RWPE2 (cell line): ENCODE results near the gene PEX12.

Experiments
- ATAC-seq: fragments of 200-7000 bp; cut with Tn5 transposase; 3 replicates; pipeline ENCODE4 v1.9.1; 2021; ENCODE audit warnings: low read depth
- DNase-seq: peaks from one replicate; pipeline ENCODE4 v3.0.0-alpha.2; 2020; ENCODE audit warnings: low spot score
- H3K27ac ChIP-seq: fragments of 450-650 bp; 2 replicates; pipeline ENCODE4 v1.5.1; 2017; ENCODE audit warnings: mild to moderate bottlenecking; ENCODE audit not compliant: poor library complexity, severe bottlenecking
- H3K27me3 ChIP-seq: fragments of 250-450 bp; sonication (Bioruptor Pico); 2 replicates; pipeline ENCODE4 v1.5.1; 2021; ENCODE audit warnings: mild to moderate bottlenecking, moderate library complexity; ENCODE audit not compliant: insufficient read depth, poor library complexity, severe bottlenecking
- H3K36me3 ChIP-seq: fragments of 250-450 bp; sonication (Bioruptor Pico); 2 replicates; pipeline ENCODE4 v1.5.1; 2020; ENCODE audit warnings: low read depth, mild to moderate bottlenecking, moderate library complexity
- H3K4me1 ChIP-seq: fragments of 250-450 bp; sonication (Bioruptor Pico); 2 replicates; pipeline ENCODE4 v1.5.1; 2021; ENCODE audit warnings: mild to moderate bottlenecking, moderate library complexity; ENCODE audit not compliant: insufficient read depth, poor library complexity, severe bottlenecking
- H3K4me3 ChIP-seq: fragments of 250-450 bp; sonication (Bioruptor Pico); 2 replicates; pipeline ENCODE4 v1.5.1; 2021; ENCODE audit warnings: mild to moderate bottlenecking, moderate library complexity; ENCODE audit not compliant: severe bottlenecking
- H3K9me3 ChIP-seq: fragments of 250-450 bp; sonication (Bioruptor Pico); 2 replicates; pipeline ENCODE4 v1.5.1; 2021; ENCODE audit warnings: mild to moderate bottlenecking, moderate library complexity; ENCODE audit not compliant: severe bottlenecking
- TF ChIP-seq, protein P1 (sequence below): fragments of 450-650 bp; IDR thresholded peaks from one replicate; pipeline ENCODE4 v1.5.1; 2017; ENCODE audit warnings: mild to moderate bottlenecking, moderate library complexity; ENCODE audit not compliant: poor library complexity, severe bottlenecking

PEX12 gene

DNA sequence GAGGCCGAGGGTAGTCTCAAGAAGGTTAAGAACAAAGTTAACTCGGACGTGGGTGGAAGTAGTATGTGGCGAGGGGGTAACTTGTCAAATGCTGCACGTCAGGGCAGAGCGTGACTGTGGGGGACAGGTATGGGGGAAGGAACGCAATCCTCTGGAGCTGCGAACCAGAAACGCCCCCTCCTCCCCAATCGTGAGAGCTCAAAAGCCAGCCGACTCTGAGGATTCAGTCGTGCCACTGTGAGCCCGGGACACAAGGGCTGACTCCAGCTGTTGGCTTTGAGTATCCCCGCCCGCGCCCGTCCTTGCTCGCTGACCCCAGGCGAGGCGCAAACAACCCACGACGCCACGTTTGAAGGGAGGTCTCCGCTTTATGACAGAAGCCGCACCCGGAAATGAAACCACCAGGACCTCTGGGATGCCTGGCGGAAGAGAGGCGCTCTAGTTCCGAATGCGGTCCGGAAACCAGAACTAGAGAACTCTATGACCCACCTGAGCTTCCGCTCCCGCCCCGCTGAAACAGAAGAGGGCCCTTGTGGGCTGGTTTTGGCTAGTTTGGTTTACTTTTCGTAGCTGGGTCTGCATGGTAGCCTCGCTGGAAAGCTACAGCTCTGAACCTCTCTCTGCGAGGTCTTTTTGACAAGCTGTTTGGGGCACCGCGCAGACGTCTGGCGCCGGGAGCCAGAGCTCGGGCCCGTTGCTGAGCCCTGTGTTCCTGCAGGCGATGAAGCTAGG lies at the start of gene PEX12:
Gene PEX12 (minus strand): TSS at position 375 of the 732 bp plus-strand sequence. CDS start 550 bp downstream, outside the sequence.
- H3K27ac ChIP-seq, result peak within 1 kb of the TSS; percentile 55
- no peaks in the 10 kb centered on the region for H3K27me3 ChIP-seq
- DNase-seq (peak; percentile 79), ATAC-seq (peak; percentile 96)
- no peaks in the 10 kb centered on the region for H3K4me1 ChIP-seq
- H3K36me3 ChIP-seq, result peaks cover 27% of the 10 kb centered on the region
- TF ChIP-seq, protein P1, sequence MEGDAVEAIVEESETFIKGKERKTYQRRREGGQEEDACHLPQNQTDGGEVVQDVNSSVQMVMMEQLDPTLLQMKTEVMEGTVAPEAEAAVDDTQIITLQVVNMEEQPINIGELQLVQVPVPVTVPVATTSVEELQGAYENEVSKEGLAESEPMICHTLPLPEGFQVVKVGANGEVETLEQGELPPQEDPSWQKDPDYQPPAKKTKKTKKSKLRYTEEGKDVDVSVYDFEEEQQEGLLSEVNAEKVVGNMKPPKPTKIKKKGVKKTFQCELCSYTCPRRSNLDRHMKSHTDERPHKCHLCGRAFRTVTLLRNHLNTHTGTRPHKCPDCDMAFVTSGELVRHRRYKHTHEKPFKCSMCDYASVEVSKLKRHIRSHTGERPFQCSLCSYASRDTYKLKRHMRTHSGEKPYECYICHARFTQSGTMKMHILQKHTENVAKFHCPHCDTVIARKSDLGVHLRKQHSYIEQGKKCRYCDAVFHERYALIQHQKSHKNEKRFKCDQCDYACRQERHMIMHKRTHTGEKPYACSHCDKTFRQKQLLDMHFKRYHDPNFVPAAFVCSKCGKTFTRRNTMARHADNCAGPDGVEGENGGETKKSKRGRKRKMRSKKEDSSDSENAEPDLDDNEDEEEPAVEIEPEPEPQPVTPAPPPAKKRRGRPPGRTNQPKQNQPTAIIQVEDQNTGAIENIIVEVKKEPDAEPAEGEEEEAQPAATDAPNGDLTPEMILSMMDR, result no peak
- H3K9me3 ChIP-seq, result no peaks in the 10 kb centered on the region
- peak within 1 kb of the TSS; percentile 67 for H3K4me3 ChIP-seq

DNA sequence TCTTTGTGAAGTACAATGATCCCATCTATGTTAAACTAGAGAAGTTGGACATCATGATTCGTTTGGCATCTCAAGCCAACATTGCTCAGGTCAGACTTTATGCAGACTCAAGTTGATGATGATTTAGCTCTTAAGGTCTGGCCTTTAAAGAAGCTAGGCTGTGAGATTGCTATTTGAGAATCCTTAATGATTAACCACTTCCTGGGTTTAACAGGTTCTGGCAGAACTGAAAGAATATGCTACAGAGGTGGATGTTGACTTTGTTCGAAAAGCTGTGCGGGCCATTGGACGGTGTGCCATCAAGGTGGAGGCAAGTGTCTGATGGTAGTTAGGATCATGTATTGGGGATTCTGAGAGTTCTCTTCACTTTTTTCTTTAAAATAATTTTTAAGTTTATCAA lies 49.0 kb upstream of the PEX12 start:
- DNase-seq, result no peak
- Histone ChIP-seq H3K9me3 (peaks cover 4% of the 10 kb centered on the region), H3K36me3 (peaks cover 98% of the 10 kb centered on the region), H3K4me1 (peaks cover 13% of the 10 kb centered on the region), H3K27ac (no peak overlapping the region), H3K27me3 (no peaks in the 10 kb centered on the region), H3K4me3 (no peak overlapping the region)
- TF ChIP-seq, protein P1, result no peak
- ATAC-seq, result no peak

DNA sequence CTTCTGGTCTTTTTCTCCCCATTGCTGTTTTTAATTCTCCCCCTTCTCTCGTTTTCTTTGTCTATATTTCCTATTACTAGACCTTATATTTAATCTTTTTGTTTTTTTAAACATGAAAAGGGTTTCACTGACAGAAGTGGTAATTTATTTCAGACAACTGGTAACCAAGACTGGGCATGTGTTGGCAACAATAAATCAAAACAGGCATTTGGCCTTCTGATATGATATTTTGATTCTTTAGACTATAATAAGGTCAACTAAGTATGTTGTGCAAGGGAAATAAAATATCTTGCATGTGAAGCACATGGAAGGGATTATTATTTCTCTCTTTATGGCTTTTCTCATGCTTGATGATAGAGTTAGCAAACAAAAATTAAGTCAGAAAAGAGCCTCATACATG lies 43.4 kb upstream of the PEX12 start:
- Histone ChIP-seq H3K4me1 (no peaks in the 10 kb centered on the region), H3K4me3 (no peak overlapping the region), H3K27ac (no peak overlapping the region), H3K27me3 (no peaks in the 10 kb centered on the region), H3K9me3 (no peaks in the 10 kb centered on the region), H3K36me3 (peaks cover 89% of the 10 kb centered on the region)
- no peak for ATAC-seq
- TF ChIP-seq, protein P1, result no peak
- DNase-seq, result no peak

DNA sequence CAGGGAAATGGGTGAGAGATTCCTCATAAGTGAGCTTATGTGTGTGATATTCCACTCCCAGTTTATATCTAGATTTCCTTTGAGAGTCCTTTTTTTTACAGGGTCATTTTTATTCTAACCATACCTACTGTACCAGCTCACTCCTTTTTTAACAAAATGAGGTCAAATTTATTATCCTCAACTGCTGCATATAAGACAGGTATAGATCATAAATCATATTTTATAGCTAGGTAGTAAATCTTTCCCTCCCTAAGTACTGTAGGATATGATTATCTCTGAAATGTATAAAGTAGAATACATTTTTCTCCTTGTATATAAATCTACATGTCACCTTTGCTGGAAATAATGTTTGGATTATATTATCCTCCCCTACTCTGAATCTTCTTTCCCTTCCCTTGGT lies 40.3 kb upstream of the PEX12 start:
- Histone ChIP-seq H3K9me3 (no peaks in the 10 kb centered on the region), H3K36me3 (peaks cover 85% of the 10 kb centered on the region), H3K27ac (no peak overlapping the region), H3K4me1 (no peaks in the 10 kb centered on the region), H3K4me3 (no peak overlapping the region), H3K27me3 (no peaks in the 10 kb centered on the region)
- ATAC-seq, result no peak
- no peak for DNase-seq
- TF ChIP-seq, protein P1, result no peak

DNA sequence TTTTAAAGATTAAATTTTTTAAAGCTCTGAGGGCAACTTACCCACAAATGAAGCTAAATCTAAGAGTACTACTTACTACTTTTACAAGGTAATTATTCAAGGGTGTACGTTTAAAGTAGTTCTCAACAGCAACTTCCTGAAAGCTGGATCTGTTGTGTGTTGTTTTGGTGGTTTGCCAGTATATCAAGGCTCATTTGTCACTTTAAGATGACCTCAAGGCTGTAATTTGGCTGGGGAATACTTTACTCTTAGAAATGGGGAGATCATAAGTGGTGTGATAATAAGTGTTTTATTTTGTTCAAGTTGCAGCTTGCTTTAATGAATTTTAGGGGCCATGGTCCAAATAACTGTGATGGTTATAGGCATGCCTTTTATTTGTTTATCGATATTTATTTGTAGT lies 39.1 kb upstream of the PEX12 start:
- TF ChIP-seq, protein P1, result no peak
- no peak overlapping the region for H3K27ac ChIP-seq
- H3K4me1 ChIP-seq, result no peaks in the 10 kb centered on the region
- ATAC-seq, result no peak
- no peak overlapping the region for H3K4me3 ChIP-seq
- H3K36me3 ChIP-seq, result peaks cover 85% of the 10 kb centered on the region
- H3K27me3 ChIP-seq, result no peaks in the 10 kb centered on the region
- H3K9me3 ChIP-seq, result no peaks in the 10 kb centered on the region
- no peak for DNase-seq
